Suprapubic skin (tissue), 4 donors: ENCODE measurements around the gene ARSJ. TPM values are rescaled to one million over a fixed set of nuclear protein-coding genes. Genes with fewer than 3 reads are reported as not detected.

Source experiments
- DNase-seq, 2 donors: peaks; one replicate each; pipeline ENCODE4 v3.0.0-alpha.2; 2019; ENCODE audit warnings: low spot score in 2 of 2
- H3K27ac ChIP-seq: fragments of 200-600 bp; sonication (generic); one replicate; pipeline ENCODE4 v1.5.1; 2019
- H3K27me3 ChIP-seq: fragments of 200-600 bp; sonication (generic); one replicate; pipeline ENCODE4 v1.5.1; 2019
- H3K36me3 ChIP-seq: fragments of 200-600 bp; sonication (generic); one replicate; pipeline ENCODE4 v1.5.1; 2019
- H3K4me1 ChIP-seq: fragments of 200-600 bp; sonication (generic); one replicate; pipeline ENCODE4 v1.5.1; 2019
- H3K4me3 ChIP-seq: fragments of 200-600 bp; sonication (generic); one replicate; pipeline ENCODE4 v1.5.1; 2019; ENCODE audit warnings: mild to moderate bottlenecking
- H3K9me3 ChIP-seq: fragments of 200-600 bp; sonication (generic); one replicate; pipeline ENCODE4 v1.5.1; 2019
- CTCF ChIP-seq, 2 donors: fragments of 200-600 bp in 1 of 2; fragments of 450-650 bp in 1 of 2; sonication (generic) in 1 of 2; IDR thresholded peaks; one replicate each; pipeline ENCODE4 v1.5.1; 2016 to 2019; ENCODE audit warnings: antibody characterized with exemption in 2 of 2, mild to moderate bottlenecking in 1 of 2, moderate library complexity in 1 of 2
- EP300 ChIP-seq: sonication (generic); formaldehyde crosslinking; IDR thresholded peaks from one replicate; pipeline ENCODE4 v1.6.1; 2017; ENCODE audit warnings: antibody characterized with exemption
- POLR2A ChIP-seq, 2 donors: fragments of 450-650 bp; IDR thresholded peaks; one replicate each; pipeline ENCODE4 v1.6.1; 2017; ENCODE audit warnings: antibody characterized with exemption in 2 of 2, mild to moderate bottlenecking in 2 of 2, moderate library complexity in 2 of 2
- POLR2AphosphoS5 ChIP-seq, 3 donors: sonication (generic); formaldehyde crosslinking; IDR thresholded peaks; one replicate each; pipeline ENCODE4 v1.6.1; 2017; ENCODE audit warnings: antibody characterized with exemption in 3 of 3
- WGBS: methylation state at CpG from one replicate; pipeline ENCODE4 v1.1.5; 2018; 5-methylcytosine and 5-hydroxymethylcytosine counted together
- total RNA-seq, 4 donors: library from RNA; depleted of rRNA; stranded (reverse); fragments of >200 nt; gene quantifications; one replicate each; pipeline ENCODE4 v1.1.0, GENCODE V29; 2016

ARSJ gene
- total RNA-seq, 4 donors from 2014 or later = 1.6 to 3.9 (median 3.2) TPM

GRCh38 chr4:113962016-113962347 is 17.5 kb downstream of the ARSJ start:
- no peaks in the 10 kb centered on the region for H3K9me3 ChIP-seq
- WGBS = 94% methylated on average over 2 of the region's 2 CpGs
- H3K27me3 ChIP-seq = no peaks in the 10 kb centered on the region
- H3K27ac ChIP-seq = no peak overlapping the region
- H3K4me1 ChIP-seq = peaks cover 7% of the 10 kb centered on the region
- no peaks in the 10 kb centered on the region for H3K36me3 ChIP-seq
- TF ChIP-seq EP300 (no peak), POLR2A (IDR thresholded peaks at IDR 0.05) (no peak), POLR2AphosphoS5 (IDR thresholded peaks at IDR 0.05) (no peak), CTCF (IDR thresholded peaks at IDR 0.05) (no peak)
- DNase-seq = no peak
- no peak overlapping the region for H3K4me3 ChIP-seq

GRCh38 chr4:113960684-113961321 is 18.6 kb downstream of the ARSJ start:
- H3K36me3 ChIP-seq = no peaks in the 10 kb centered on the region
- WGBS = 66% methylated on average over 3 of the region's 3 CpGs
- no peak overlapping the region for H3K4me3 ChIP-seq
- H3K9me3 ChIP-seq = no peaks in the 10 kb centered on the region
- TF ChIP-seq CTCF (IDR thresholded peaks at IDR 0.05) (no peak), EP300 (no peak), POLR2AphosphoS5 (IDR thresholded peaks at IDR 0.05) (no peak), POLR2A (IDR thresholded peaks at IDR 0.05) (no peak)
- H3K27ac ChIP-seq = no peak overlapping the region
- no peak for DNase-seq
- no peaks in the 10 kb centered on the region for H3K27me3 ChIP-seq
- peaks cover 7% of the 10 kb centered on the region for H3K4me1 ChIP-seq

GRCh38 chr4:113959539-113959937 is 19.9 kb downstream of the ARSJ start:
- no peak overlapping the region for H3K27ac ChIP-seq
- DNase-seq = no peak

GRCh38 chr4:113958766-113959538 is 20.5 kb downstream of the ARSJ start:
- H3K27ac ChIP-seq = no peak overlapping the region
- no peaks in the 10 kb centered on the region for H3K36me3 ChIP-seq
- DNase-seq = no peak
- no peaks in the 10 kb centered on the region for H3K27me3 ChIP-seq
- no peak overlapping the region for H3K4me3 ChIP-seq
- no peak for TF ChIP-seq EP300
- no peak for TF ChIP-seq POLR2AphosphoS5 (IDR thresholded peaks at IDR 0.05)
- no peak for TF ChIP-seq POLR2A (IDR thresholded peaks at IDR 0.05)
- TF ChIP-seq CTCF (IDR thresholded peaks at IDR 0.05) = no peak
- WGBS = 55% methylated on average over 8 of the region's 8 CpGs
- peaks cover 7% of the 10 kb centered on the region for H3K4me1 ChIP-seq
- no peaks in the 10 kb centered on the region for H3K9me3 ChIP-seq

More at GRCh38 chr4:113959539-113959937, 19.9 kb downstream of the ARSJ start:
- no peaks in the 10 kb centered on the region for H3K9me3 ChIP-seq
- no peak for TF ChIP-seq POLR2AphosphoS5 (IDR thresholded peaks at IDR 0.05)
- TF ChIP-seq POLR2A (IDR thresholded peaks at IDR 0.05) = no peak
- TF ChIP-seq EP300 = no peak
- TF ChIP-seq CTCF (IDR thresholded peaks at IDR 0.05) = no peak
- no peak overlapping the region for H3K4me3 ChIP-seq
- peaks cover 7% of the 10 kb centered on the region for H3K4me1 ChIP-seq
- H3K36me3 ChIP-seq = no peaks in the 10 kb centered on the region
- no peaks in the 10 kb centered on the region for H3K27me3 ChIP-seq

- H3K27ac ChIP-seq = no peak overlapping the region
- TF ChIP-seq POLR2A (IDR thresholded peaks at IDR 0.05) (no peak), CTCF (IDR thresholded peaks at IDR 0.05) (no peak), POLR2AphosphoS5 (IDR thresholded peaks at IDR 0.05) (no peak), EP300 (no peak)
- H3K4me3 ChIP-seq = no peak overlapping the region
- H3K9me3 ChIP-seq = no peaks in the 10 kb centered on the region
- DNase-seq = no peak
- peaks cover 7% of the 10 kb centered on the region for H3K4me1 ChIP-seq
- H3K27me3 ChIP-seq = no peaks in the 10 kb centered on the region
- 65% methylated on average over 3 of the region's 3 CpGs for WGBS
- no peaks in the 10 kb centered on the region for H3K36me3 ChIP-seq
Measured at GRCh38 chr4:113957956-113958355, 21.5 kb downstream of the ARSJ start.
